T-helper 1 cell (primary cell): ENCODE data around the gene TMEM250.

Experiments used
- DNase-seq, 5 donors: peaks; one replicate each; pipeline ENCODE4 v3.0.0-alpha.2; 2012 to 2020

Gene TMEM250

GRCh38 chr9:136081826-136082495 is 36.7 kb downstream of the TMEM250 start:
- no peak for DNase-seq

GRCh38 chr9:136081113-136081825 is 37.4 kb downstream of the TMEM250 start:
- no peak for DNase-seq

GRCh38 chr9:136080716-136081112 is 38.0 kb downstream of the TMEM250 start:
- no peak for DNase-seq

GRCh38 chr9:136079916-136080246 is 38.8 kb downstream of the TMEM250 start:
- no peak for DNase-seq

GRCh38 chr9:136079211-136079915 is 39.3 kb downstream of the TMEM250 start:
- DNase-seq: no peak

- no peak for DNase-seq
These were observed 40.1 kb downstream of the TMEM250 start for GRCh38 chr9:136078498-136079011.

- DNase-seq: no peak
These were observed 40.7 kb downstream of the TMEM250 start for GRCh38 chr9:136078024-136078423.

- no peak for DNase-seq
These were observed 41.2 kb downstream of the TMEM250 start for GRCh38 chr9:136077491-136077890.

- DNase-seq: no peak
These were observed 42.6 kb downstream of the TMEM250 start for GRCh38 chr9:136075881-136076678.

GRCh38 chr9:136075134-136075841 is 43.4 kb downstream of the TMEM250 start:
- DNase-seq: no peak

GRCh38 chr9:136074706-136075105 is 44.0 kb downstream of the TMEM250 start:
- DNase-seq: no peak
